Esophagus squamous epithelium (tissue), 5 donors: ENCODE data around the gene EGFR. TPM values are rescaled to one million over a fixed set of nuclear protein-coding genes. Genes with fewer than 3 reads are reported as not detected.

Source experiments
- DNase-seq: peaks from one replicate; lab custom pipeline; 2025; lab: John Stamatoyannopoulos, UW
- H3K27ac ChIP-seq, 4 donors: fragments of 200-600 bp; sonication (generic); one replicate each; pipeline ENCODE4 v1.5.1; 2016 to 2019; ENCODE audit warnings: mild to moderate bottlenecking in 1 of 4
- H3K27me3 ChIP-seq, 4 donors: fragments of 200-600 bp; sonication (generic); 1 replicate in 3 of 4; 2 replicates in 1 of 4; pipeline versions ENCODE4 v1.5.1 to v1.6.0; 2017 to 2021; ENCODE audit warnings: antibody characterized with exemption in 1 of 4
- H3K36me3 ChIP-seq, 3 donors: fragments of 200-600 bp; sonication (generic); one replicate each; pipeline ENCODE4 v1.5.1; 2016 to 2019
- H3K4me1 ChIP-seq, 3 donors: fragments of 200-600 bp; sonication (generic); one replicate each; pipeline ENCODE4 v1.5.1; 2017 to 2019
- H3K4me3 ChIP-seq, 4 donors: fragments of 200-600 bp; sonication (generic); 1 replicate in 3 of 4; 2 replicates in 1 of 4; pipeline ENCODE4 v1.5.1; 2016 to 2019; ENCODE audit warnings: mild to moderate bottlenecking in 2 of 4, moderate library complexity in 1 of 4
- H3K9me3 ChIP-seq, 3 donors: fragments of 200-600 bp; sonication (generic); one replicate each; pipeline ENCODE4 v1.5.1; 2016 to 2019
- POLR2A ChIP-seq, 4 donors: fragments of 450-650 bp; IDR thresholded peaks; one replicate each; pipeline ENCODE4 v1.6.1; 2017; ENCODE audit warnings: antibody characterized with exemption in 4 of 4, mild to moderate bottlenecking in 4 of 4, moderate library complexity in 3 of 4
- WGBS, 2 donors: methylation state at CpG; one replicate each; pipeline ENCODE4 v1.1.5; 2018; 5-methylcytosine and 5-hydroxymethylcytosine counted together
- intact Hi-C: fragments of 100-400 bp; cut with DNase I; formaldehyde crosslinking; loops from one replicate; pipeline ENCODE4 v1.15.0; 2022
- total RNA-seq, 4 donors: library from RNA; depleted of rRNA; stranded (reverse); fragments of >200 nt; gene quantifications; one replicate each; pipeline ENCODE4 v1.1.0, GENCODE V29; 2016
- TF ChIP-seq, protein P1 (sequence below), 6 experiments: fragments of 450-650 bp in 4 of 6; fragments of 200-600 bp in 2 of 6; sonication (generic) in 2 of 6; IDR thresholded peaks; one replicate each; pipeline ENCODE4 v1.5.1; 2016 to 2019; ENCODE audit warnings: antibody characterized with exemption in 6 of 6, mild to moderate bottlenecking in 4 of 6, moderate library complexity in 4 of 6
- donor health status: DM: yes; HTN: yes; CAD: no.

The EGFR gene
- total RNA-seq, 4 donors from 2014 or later = 66.1 to 108 (median 72.3) TPM

DNA sequence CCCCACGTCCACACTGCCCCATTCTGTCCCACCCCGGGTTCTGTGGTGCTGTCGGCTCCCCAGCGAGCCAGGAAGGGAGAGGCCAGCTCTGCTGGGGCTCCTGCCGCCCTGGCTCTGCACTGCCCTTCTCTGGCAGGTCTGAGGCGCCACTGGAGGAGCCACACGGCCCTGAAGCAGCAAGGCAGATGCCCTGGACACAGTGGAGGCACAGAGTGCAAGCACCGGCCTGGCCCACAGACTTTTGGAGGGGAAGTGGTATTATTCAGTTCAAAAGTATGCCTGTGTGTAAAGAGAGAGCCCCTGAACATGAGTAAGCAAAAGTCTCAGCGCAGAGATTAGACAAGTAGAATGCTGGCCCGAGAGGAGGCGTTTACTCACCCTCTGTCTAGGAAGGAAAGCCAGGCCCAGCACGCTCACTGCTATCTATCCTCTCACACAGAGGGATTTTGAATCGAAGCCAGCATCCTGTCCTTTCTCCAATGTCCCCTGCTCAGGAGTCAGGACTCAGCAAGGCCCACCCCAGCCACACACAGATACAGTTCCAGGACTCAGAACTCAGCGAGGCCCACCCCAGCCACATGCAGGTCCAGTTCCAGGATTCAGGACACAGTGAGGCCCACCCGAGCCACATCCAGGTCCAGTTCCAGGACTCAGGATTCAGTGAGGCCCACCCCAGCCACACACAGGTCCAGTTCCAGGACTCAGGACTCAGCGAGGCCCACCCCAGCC is 115.0 kb downstream of the EGFR start:
- Histone ChIP-seq H3K27ac (peak overlapping the region; percentile 90 to 96 (median 95)), H3K27me3 (no peaks in the 10 kb centered on the region), H3K4me3 (no peak overlapping the region), H3K4me1 (peaks cover 50 to 86% (median 57%) of the 10 kb centered on the region in 3 donors), H3K36me3 (no peaks in the 10 kb centered on the region), H3K9me3 (no peaks in the 10 kb centered on the region)
- 20 to 31% methylated on average over 6 to 8 of the region's 16 CpGs for WGBS, 2 donors
- no peak for DNase-seq
- no peak for TF ChIP-seq POLR2A (IDR thresholded peaks at IDR 0.05)
- TF ChIP-seq, protein P1, sequence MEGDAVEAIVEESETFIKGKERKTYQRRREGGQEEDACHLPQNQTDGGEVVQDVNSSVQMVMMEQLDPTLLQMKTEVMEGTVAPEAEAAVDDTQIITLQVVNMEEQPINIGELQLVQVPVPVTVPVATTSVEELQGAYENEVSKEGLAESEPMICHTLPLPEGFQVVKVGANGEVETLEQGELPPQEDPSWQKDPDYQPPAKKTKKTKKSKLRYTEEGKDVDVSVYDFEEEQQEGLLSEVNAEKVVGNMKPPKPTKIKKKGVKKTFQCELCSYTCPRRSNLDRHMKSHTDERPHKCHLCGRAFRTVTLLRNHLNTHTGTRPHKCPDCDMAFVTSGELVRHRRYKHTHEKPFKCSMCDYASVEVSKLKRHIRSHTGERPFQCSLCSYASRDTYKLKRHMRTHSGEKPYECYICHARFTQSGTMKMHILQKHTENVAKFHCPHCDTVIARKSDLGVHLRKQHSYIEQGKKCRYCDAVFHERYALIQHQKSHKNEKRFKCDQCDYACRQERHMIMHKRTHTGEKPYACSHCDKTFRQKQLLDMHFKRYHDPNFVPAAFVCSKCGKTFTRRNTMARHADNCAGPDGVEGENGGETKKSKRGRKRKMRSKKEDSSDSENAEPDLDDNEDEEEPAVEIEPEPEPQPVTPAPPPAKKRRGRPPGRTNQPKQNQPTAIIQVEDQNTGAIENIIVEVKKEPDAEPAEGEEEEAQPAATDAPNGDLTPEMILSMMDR (IDR thresholded peaks at IDR 0.05) = no peak
- intact Hi-C loops = no loop called here

DNA sequence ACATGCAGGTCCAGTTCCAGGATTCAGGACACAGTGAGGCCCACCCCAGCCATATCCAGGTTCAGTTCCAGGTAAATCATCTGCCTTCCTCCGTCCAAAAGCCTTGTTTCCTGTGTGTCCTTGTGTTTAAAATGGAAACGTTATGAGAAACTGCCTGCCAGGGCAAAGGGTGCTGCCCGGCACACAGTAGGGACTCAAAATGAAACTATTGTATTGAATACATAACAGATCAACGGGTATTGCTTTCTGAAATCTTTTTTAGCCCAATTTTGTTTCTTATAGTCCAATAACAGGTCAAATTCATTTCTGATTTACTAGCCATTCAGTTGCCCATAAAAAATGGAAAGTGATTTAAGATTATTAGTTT is 115.5 kb downstream of the EGFR start:
- H3K27me3 ChIP-seq = no peaks in the 10 kb centered on the region
- no peak for DNase-seq
- no peak overlapping the region for H3K4me3 ChIP-seq
- intact Hi-C loops = no loop called here
- H3K27ac ChIP-seq = peak overlapping the region; percentile 90 to 96 (median 95)
- H3K4me1 ChIP-seq = peaks cover 47 to 80% (median 52%) of the 10 kb centered on the region in 3 donors
- TF ChIP-seq, protein P1 (IDR thresholded peaks at IDR 0.05) = no peak
- no peak for TF ChIP-seq POLR2A (IDR thresholded peaks at IDR 0.05)
- no peaks in the 10 kb centered on the region for H3K36me3 ChIP-seq
- 60% methylated on average over 4 of the region's 4 CpGs for WGBS, 2 donors
- no peaks in the 10 kb centered on the region for H3K9me3 ChIP-seq

DNA sequence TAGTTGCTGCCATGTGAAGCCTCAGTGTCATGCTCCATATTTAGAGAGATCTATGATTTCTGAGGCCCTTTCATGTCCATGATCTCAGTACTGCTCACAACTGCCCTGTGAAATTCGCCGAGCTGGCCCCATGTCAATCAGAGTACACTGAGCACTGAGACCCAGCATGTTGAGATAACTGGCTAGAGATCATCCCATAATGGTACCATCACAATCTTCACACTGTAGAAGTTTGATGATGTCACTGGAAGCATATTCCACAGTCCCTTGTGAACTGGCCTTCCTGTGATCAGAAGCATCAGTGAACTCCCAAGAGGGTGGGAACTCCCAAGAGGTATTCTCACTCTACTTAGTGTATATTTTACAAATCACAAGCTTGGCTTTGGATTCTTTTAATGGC is 116.0 kb downstream of the EGFR start:
- intact Hi-C loops = no loop called here
- Histone ChIP-seq H3K36me3 (no peaks in the 10 kb centered on the region), H3K4me1 (peaks cover 46 to 80% (median 48%) of the 10 kb centered on the region in 3 donors), H3K27me3 (no peaks in the 10 kb centered on the region), H3K4me3 (no peak overlapping the region), H3K27ac (peak overlapping the region; percentile 90 to 96 (median 95)), H3K9me3 (no peaks in the 10 kb centered on the region)
- TF ChIP-seq POLR2A (IDR thresholded peaks at IDR 0.05) = no peak
- TF ChIP-seq, protein P1 (IDR thresholded peaks at IDR 0.05) = no peak
- 74 to 85% methylated on average over 2 of the region's 2 CpGs for WGBS, 2 donors
- no peak for DNase-seq

DNA sequence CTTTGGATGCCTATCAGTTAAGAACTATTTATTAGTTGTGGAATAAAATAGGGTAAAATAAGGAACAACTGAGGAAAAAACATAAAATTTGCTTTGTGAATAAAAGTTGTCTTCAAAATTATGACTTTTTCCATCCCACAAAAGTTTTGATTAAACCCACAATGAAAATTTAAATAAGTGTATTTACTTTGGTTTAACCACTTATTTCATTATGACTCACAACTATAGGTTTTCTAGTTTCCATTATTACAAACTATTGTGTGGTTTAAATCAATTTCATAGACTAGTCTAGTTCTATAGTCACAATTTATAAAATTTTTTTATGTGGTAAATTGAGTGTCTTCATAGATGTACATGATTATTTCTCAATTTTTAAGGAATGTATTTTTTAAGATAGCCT is 116.6 kb downstream of the EGFR start:
- Histone ChIP-seq H3K4me1 (peaks cover 43 to 80% (median 48%) of the 10 kb centered on the region in 3 donors), H3K9me3 (no peaks in the 10 kb centered on the region), H3K4me3 (no peak overlapping the region), H3K27ac (peak overlapping the region in 3 of 4 donors; percentile 94 to 96 (median 96)), H3K36me3 (no peaks in the 10 kb centered on the region), H3K27me3 (no peaks in the 10 kb centered on the region)
- TF ChIP-seq, protein P1 (IDR thresholded peaks at IDR 0.05) = no peak
- TF ChIP-seq POLR2A (IDR thresholded peaks at IDR 0.05) = no peak
- intact Hi-C loops = no loop called here
- no peak for DNase-seq

DNA sequence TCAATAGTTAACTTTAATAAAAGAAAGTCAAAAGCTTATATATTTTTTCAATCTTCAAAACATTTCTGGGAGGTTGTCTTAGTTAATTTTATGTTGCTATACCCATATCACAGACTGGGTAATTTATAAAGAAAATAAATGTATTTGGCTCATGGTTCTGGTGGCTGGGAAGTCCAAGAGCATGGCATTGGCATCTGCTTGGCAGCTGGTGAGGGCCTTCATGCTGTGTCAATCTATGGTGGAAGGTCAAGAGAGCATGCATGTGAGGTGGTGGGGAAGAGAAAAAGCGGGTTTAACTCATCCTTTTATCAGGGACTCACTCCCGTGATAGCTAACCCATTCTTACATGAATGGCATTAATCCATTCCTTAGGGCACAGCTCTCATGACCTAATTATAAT is 119.8 kb downstream of the EGFR start:
- Histone ChIP-seq H3K27me3 (no peaks in the 10 kb centered on the region), H3K27ac (no peak overlapping the region), H3K4me1 (peaks cover 12 to 67% (median 23%) of the 10 kb centered on the region in 3 donors), H3K4me3 (no peak overlapping the region), H3K9me3 (no peaks in the 10 kb centered on the region), H3K36me3 (peaks cover 0 to 18% (median 0%) of the 10 kb centered on the region in 3 donors)
- intact Hi-C loops = no loop called here
- no peak for TF ChIP-seq POLR2A (IDR thresholded peaks at IDR 0.05)
- TF ChIP-seq, protein P1 (IDR thresholded peaks at IDR 0.05) = no peak
- WGBS, 2 donors = 0 to 75% methylated on average over 1 to 2 of the region's 2 CpGs
- DNase-seq = no peak
